ENCODE measurements around the gene GPATCH4.
"Not testable (repeated sequence)": the region's sequence is repeated elsewhere in the genome, so short reads cannot be mapped to it uniquely, and the experiment has no call there.

The GPATCH4 gene

DNA sequence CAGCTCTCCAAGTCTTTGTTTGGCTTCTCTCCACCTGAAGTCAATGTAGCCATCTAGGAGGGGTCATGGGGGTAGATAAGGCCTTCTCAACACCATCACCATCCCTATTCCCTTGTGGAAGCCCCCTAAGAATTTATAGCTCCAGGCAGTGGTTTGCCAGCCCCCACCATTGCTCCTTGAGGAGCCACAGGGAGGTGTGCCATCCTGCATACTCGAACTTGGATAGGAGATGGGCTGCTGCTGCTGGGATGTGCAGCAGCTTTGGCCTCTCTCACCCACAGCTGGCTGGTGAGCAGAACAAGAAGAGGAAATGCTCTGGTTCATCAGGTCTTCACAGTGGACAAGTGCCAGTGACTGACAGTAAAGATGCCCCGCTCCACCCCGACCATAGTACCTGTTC, 4.9 kb downstream of the GPATCH4 start:
- no peak for DNase-seq (ENCODE audit: low spot score)

DNA sequence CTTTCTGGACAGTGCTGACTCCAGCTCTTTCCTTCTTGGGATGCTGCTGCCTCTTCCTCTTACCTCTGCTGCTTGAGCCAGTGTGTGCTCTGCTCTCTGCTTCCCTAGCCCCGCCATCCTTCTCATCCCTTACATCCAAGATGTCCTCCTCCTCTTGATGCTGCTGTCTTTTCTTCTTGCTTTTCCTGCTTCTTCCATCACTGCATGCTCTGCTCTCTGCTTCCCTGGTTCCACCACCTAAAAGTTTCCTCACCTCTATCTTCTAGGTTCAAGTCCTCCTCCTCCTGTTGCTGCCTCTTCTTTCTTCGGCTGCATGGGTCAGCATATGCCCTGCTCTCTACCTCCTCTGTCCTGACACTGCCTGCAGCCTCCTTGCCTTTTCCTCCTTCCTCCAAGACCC, 6.3 kb downstream of the GPATCH4 start:
- DNase-seq (ENCODE audit: low spot score), result no peak

DNA sequence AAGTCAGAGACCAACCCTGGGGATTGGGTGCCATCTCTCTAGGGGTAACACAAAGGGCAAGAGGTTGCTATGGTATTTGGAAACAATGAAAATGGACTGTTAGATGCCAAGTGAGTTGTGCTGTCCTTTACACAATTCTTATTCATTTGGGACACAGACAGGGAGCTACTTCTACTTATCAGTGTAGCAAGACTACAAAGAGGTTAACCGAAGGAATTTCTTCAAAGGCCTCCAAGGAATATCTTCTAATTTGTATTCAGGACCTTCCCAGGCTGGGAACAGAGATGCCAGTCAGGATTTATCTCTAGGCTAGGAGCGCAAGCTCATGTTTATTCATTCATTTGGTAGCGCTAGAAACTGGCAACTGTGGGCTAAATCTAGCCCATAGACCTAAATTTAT, 7.1 kb downstream of the GPATCH4 start:
- no peak for DNase-seq (ENCODE audit: low spot score)

DNA sequence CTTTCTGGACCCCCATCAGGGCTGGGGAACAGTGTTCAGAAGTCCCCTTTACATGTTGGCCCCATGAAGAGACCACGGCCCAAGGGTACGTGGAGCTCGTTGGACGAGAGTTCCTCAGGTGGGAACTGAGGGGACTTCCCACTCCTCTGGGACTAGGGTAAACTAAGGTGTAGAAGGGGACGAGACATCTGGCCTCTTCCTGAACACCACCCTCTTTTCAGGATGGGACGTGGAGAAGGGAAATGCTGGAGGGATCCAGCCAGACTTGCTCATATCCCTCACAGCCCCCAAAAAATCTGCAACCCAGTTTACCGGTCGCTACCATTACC, 7.7 kb downstream of the GPATCH4 start:
- no peak for DNase-seq (ENCODE audit: low spot score)

DNA sequence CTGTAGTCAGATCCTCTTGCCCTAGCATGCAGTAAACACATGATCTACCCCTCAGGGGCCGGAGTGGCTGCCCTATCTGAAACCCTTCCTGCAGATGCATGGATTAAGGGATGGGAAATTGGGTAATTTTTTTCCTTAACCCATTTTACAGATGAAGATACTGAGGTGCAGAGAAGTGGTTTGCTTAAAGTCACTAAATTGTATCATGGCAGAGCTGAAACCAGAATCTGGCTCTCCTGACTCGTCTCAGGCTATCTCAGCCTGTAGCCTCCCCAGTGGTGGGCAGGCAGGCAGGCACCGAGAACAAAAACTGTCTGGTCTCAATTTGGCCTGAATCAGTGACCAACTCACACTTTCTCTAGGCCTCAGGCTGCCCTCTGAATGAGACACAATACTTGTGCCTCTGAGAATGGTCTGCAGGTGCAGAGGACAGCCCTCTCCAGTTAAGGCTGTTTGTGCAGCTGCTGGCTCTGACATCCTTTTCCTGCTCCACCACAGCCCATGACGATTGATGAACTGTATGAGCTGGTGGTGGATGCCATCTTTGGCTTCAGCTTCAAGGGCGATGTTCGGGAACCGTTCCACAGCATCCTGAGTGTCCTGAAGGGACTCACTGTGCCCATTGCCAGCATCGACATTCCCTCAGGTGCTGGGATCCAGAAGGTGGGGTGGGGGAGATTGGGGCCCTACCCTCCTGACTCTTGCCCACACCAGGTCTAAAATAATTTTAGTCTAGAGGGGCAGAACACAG, 8.2 kb downstream of the GPATCH4 start:
- DNase-seq (ENCODE audit: low spot score), result no peak

DNA sequence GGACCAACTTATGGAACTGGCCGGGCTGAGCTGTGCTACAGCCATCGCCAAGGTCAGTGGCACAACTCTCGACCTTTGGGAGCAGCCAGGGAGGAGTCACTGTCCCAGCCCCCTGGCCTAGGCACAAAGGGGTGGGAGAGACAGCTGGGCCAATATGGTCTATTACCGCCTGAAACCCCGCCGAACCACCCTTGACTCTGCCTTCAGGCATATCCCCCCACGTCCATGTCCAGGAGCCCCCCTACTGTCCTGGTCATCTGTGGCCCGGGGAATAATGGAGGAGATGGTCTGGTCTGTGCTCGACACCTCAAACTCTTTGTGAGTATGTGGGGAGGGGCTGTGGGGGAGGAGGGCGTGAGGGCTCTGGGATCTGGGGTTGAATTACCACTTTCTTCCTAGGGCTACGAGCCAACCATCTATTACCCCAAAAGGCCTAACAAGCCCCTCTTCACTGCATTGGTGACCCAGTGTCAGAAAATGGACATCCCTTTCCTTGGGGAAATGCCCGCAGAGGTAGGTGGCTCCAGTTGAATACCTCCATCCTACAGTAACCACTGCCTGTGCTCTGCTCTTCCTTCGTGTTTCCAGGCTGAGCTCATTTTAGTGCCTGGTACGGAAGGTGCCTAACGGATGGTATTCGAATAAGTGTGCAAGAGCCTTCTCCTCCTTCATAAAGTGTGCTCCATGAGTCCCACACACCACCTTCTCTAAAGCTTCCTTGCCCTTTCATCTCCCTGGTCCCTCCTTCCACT, 8.9 kb downstream of the GPATCH4 start:
- no peak for DNase-seq (ENCODE audit: low spot score)

DNA sequence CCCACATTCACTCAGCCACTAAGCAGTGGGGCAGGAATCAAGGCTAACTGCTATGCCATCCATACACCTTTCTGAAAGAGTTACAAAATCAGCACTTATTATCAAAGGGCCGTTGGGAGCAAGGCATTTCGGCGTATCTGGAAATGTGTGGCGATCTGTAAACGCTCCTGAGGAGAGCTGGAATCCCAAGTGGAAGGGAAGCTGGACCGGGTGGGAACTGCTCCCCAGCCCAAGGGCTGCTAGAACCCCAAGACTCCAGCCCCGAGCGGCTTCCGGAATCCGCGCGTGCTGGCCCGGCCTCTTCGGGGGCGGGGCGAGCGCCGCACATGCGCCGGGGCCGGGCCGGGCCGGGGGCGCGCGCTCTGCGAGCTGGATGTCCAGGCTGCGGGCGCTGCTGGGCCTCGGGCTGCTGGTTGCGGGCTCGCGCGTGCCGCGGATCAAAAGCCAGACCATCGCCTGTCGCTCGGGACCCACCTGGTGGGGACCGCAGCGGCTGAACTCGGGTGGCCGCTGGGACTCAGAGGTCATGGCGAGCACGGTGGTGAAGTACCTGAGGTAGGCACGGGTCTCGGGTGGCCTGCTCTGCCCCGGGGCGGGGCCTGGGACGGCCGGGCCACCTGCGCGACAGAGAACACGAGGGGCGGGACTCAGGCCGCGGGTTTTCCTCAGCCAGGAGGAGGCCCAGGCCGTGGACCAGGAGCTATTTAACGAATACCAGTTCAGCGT, 9.7 kb downstream of the GPATCH4 start, which contains the start of gene NAXE:
Gene NAXE, plus strand, starts transcription at position 345 of the 726 bp plus-strand sequence. Its CDS starts 29 bp downstream, at position 374.
- peak; percentile 92 for DNase-seq (ENCODE audit: low spot score)

DNA sequence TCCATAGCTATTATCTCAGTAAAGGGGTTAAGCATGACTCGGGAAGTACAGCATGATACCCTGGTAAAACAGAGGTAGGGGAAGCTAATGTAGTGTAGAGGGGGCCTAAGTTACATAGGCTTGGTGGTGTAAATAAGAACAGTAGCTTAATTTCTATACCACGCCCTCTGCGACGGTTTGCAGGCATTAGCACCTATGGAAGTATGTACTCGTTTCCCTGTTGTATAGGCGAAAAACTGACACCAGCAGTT, 10.2 kb downstream of the GPATCH4 start:
- DNase-seq (ENCODE audit: low spot score), result no peak

DNA sequence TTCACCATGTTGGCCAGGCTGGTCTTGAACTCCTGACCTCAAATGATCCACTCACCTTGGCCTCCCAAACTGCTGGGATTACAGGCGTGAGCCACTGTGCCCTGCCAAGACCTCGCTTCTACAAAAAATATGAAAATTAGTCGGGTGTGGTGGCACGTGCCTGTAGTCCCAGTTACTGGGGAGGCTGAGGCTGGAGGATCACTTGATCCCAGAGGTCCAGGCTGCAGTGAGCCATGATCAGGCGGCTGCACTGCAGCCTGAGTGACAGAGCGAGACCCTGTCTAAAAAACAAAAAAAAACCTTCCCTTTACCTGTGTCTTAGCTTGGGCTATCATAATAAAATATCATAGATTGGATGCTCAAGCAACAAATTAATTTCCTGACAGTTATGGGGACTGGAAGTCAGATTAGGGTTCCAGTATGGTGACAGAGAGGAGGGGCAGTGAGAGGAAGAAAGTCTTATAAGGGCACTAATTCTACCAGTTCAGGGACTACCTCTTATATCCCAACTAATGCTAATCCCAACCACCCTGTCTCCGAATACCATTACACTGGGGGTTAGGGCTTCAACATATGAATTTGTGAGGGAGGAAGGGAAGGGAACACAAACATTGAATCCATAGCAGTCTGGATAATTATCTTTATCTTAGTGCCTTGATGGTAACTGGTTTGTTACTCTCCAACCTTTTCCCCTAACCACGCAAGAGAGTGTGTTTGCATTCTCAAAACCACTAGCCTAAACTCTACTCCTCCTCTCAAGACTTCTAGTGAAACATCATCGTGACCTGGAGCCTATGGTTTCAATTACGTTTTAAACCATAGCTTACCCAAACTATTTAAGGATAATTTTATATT, 10.7 kb downstream of the GPATCH4 start:
- no peak for DNase-seq (ENCODE audit: low spot score)

DNA sequence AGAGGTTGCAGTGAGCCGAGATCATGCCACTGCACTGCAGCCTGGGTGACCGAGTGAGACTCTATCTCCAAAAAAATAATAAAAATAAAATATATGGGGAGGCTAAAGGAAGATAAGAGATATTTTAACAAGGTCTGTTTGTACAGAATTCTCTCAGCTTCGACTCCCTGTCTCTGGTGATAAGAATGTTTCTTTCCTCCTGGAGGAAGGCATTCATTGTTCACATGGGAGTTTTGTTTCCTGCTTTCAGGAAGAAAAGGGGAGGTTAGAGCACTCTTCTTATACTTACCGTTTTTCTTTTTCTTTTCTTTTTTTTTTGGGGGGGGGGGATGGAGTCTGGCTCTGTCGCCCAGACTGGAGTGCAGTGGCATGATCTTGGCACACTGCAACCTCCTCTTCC, 11.7 kb downstream of the GPATCH4 start:
- DNase-seq (ENCODE audit: low spot score), result no peak

DNA sequence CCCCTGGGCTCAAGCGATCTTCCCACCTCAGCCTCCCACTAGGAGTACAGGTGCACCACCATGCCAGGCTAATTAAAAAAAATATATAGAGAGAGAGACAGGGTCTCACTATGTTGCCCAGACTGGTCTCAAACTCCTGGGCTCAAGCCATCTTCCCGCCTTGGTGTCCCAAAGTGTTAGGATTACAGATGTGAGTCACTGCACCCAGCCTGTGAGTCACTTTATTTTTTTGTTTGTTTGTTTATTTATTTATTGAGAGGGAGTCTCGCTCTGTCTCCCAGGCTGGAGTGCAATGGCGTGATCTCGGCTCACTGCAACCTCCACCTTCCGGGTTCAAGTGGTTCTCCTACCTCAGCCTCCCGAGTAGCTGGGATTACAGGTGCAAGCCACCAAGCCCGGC, 13.4 kb downstream of the GPATCH4 start:
- DNase-seq (ENCODE audit: low spot score), result not testable (repeated sequence)

DNA sequence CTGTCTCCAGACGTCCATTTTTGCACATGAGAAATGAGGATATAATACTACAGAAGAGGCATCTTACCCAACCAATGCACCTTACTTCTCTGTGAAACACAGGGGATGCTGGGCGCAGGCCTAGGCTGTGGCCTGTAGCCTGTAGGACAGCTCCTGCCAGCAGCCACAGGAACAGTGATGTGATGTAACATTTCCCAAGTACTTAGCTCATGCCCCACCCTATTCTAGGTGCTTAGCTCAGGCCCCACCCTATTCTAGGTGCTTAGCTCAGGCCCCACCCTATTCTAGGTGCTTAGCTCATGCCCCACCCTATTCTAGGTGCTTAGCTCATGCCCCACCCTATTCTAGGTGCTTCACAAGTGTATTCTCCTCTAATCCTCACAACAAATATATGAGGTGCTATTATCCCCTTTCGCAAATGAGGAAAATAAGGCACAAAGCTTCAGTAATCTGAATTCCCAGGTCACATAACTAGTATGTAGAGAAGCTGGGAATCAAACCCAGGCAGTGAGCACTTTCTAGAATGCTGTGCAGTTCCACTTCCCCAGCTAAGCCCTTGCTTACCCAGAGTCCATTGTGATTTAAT, 14.3 kb downstream of the GPATCH4 start:
- no peak for DNase-seq (ENCODE audit: low spot score)

DNA sequence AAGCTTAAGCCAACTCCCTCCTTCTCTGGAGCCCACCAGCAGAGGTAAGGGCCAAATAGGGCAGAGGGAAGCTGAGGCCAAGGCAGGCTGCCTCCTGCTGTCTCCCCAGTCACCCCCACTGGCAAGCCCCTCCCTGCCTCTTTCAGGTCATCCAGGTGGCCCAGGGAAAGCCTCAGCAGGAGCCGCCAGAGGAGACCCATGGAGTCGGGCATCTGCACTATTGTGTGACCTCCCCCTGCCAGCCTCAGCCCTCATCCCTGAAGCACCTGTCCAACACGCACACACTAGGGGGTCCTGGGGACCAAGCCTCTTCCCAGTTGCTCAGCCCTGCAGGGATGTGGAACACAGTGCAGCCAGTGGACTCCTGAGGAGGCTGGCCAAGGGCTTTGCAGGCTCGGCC, 15.0 kb downstream of the GPATCH4 start:
- no peak for DNase-seq (ENCODE audit: low spot score)

DNA sequence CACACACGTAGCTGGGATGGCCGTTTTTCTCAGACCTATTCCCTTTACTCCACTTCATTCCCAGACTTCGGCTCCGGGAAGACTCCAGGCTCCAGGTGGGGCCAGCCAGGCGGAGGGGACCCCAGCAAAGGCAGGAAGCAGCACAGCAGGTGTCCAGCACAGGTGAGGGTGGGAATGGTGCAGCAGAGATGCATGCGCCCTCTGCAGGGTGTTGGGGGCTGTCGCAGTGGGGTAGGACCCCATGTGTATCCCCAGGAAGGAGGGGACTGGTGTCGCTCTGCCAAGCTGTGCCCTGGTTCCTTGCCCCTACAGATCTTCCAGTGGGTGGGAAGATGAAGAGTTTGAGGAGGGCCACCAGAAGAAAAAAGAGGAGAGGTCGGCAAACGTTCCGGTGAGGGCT, 16.5 kb downstream of the GPATCH4 start:
- DNase-seq (ENCODE audit: low spot score), result no peak

DNA sequence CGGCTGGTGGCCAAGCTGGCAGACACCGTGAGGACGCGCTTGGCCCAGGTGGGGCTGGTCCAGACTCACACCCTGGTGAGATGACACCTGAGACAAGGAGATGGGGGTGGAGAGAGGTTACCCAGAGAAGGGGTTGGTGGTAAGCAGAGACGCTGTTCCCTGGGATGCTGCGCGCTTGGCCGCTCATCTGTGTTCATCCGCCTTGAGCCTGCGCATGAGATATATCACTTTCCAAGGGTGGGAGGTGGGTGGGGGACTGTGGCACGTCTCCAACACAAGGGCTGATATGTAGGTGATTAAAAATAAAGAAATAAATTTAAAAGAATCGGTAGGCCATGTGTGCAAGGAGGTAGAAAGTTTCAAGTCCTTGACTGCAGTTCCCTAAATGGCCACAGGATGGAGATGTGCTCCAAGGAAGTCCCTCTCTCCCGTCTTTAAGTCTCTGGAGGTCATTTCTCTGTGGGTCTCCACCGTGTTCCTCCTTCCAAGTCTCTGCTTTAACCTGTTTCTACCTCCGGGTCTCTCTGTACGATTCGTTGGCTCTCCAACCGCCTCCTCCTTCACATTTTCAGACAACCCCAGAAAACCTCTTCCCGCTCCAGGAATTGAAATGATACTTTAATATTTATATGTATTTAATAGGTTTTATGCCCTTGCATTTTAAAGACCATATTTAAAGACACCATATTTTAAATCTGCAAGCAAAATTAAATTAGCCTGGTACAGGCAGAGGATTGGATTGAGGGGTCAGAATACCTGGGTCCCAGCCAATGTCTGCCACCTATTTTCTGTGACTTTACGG, 17.3 kb downstream of the GPATCH4 start:
- peak; percentile 78 for DNase-seq (ENCODE audit: low spot score)

DNA sequence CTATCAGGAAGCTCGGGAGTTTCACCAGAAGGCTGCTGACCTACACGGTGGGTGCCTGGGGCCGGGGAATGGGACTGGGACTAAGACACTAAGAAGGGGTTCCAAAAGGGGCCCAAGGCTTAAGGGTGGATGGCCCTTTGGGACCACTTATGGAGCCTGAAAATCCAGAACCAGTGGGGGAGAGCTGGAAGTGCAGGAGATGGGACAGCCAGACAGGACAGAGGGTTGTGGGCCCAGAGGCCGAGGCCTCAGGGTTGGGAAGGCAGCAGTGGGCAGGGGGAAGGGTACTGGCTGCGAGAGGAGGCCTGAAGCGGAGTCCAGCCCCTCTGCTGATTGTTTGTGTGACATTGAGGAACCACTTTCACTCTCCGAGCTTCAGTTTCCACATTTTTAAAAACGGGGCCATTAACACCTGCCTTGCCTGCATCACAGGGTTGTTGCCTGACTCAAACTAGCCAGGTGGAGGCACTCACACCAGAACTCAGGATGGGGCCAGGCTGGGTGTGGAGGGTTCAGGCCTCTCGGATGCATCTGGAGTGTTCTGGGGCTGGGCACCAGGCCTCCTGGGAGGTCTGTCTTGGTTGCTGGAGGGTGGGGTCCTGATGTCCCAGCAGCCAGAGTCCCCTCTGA, 18.8 kb downstream of the GPATCH4 start:
- no peak for DNase-seq (ENCODE audit: low spot score)

DNA sequence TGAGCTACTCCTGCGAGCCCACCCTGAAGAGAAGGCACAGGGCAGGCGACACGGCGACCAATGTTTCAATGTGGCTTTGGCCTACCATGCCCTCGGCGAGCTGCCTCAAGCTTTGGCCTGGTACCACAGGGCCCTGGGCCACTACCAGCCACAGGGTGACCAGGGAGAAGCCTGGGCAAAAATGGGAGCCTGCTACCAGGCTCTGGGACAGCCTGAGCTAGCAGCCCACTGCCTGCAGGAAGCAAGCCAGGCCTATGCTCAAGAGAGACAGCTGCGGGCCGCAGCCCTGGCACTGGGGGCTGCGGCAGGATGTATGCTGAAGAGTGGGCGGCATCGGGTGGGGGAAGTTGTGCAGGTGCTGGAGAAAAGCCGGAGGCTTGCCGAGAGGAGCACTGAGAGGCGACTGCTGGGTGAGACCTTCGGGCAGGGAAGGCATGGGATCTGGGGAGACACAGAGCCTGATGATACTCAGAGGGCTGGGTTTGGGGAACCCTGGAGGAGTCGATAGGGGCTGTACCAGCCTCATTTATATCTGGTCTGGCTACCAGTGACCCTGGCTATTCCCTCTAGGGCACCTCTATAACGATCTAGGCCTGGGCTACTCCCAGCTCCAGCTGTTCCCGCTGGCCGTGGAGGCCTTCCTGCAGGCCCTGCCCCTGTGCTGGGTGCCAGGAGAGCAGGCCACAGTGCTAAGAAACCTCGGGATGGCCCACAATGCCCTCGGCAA, 19.5 kb downstream of the GPATCH4 start:
- no peak for DNase-seq (ENCODE audit: low spot score)

DNA sequence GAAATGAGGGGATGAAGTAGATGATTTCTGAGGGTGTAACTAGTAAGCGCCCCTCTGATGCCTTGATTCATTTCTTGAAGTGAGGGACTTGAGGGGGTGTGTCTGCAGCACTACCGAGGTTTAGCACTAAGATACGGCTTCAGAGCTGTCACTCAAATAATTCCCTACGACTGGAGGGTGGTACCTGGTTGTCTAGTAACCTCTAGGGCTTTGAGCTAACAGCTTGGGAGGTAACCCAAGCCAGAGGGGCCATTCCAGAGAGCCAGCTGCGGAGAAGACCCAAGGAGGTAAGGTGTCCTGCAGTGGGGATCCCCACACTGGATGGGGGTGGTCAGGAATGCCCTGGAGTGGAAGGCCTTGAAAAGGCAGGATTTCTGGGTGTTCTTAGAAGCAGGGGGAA, 21.8 kb downstream of the GPATCH4 start, which contains the start of gene TTC24:
Gene TTC24, plus strand, starts transcription at position 252 of the 400 bp plus-strand sequence. CDS start 1,642 bp downstream, outside the sequence.
- DNase-seq (ENCODE audit: low spot score), result no peak

DNA sequence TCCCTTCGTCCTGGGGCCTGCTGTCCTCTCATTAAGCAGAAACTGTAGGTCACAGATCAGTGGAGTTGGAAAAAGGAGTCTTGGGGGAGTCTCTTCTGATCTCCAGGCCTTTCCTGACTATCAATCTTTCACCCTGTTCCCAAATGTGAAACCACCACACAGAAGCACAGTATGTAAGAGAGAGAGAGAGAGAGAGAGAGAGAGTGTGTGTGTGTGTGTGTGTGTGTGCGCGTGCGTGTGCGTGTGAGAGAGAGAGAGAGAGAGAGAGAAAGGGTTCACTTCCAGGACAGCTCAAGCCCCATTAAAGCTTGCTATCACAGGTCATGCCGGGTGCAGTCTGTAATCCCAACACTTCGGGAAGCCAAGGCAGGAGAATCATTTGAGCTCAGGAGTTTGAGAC, 23.2 kb downstream of the GPATCH4 start:
- DNase-seq (ENCODE audit: low spot score), result no peak

DNA sequence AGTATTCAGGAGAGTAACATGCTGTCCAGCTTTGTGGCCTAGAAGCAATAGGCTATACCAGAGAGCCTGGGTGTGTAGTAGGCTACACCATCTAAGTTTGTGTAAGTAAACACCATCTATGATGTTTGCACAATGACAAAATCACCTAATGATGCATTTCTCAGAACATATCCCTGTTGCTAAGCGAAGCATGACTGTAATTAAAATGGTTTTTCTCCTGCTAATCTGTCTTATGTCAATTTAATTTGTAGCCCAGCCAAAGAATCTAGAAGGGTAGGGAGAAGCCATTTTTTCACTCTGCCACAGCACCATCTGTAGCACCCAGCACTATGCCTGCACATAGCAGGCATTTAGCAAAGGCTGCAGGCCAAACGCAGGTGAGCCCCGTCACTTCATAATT, 23.7 kb downstream of the GPATCH4 start:
- no peak for DNase-seq (ENCODE audit: low spot score)
